ENCODE data around the gene TM9SF4. TPM values are rescaled to one million over a fixed set of nuclear protein-coding genes. Genes with fewer than 3 reads are reported as not detected.

TM9SF4 gene
- total RNA-seq, 4 donors from 2014 or later = 17.2 to 24.8 (median 22.1) TPM

- TF ChIP-seq CTCF (IDR thresholded peaks at IDR 0.05; ENCODE audit: low read depth) = no peak
Observed at GRCh38 chr20:32140603-32141002, 31.1 kb downstream of the TM9SF4 start.

- no peak for TF ChIP-seq CTCF (IDR thresholded peaks at IDR 0.05; ENCODE audit: low read depth)
Observed at GRCh38 chr20:32141465-32141980, 32.0 kb downstream of the TM9SF4 start.

GRCh38 chr20:32142088-32142487, 32.6 kb downstream of the TM9SF4 start:
- no peak for TF ChIP-seq CTCF (IDR thresholded peaks at IDR 0.05; ENCODE audit: low read depth)

GRCh38 chr20:32142991-32143390, 33.5 kb downstream of the TM9SF4 start:
- TF ChIP-seq CTCF (IDR thresholded peaks at IDR 0.05; ENCODE audit: low read depth) = no peak

GRCh38 chr20:32144898-32145662, 35.6 kb downstream of the TM9SF4 start:
- no peak for TF ChIP-seq CTCF (IDR thresholded peaks at IDR 0.05; ENCODE audit: low read depth)

GRCh38 chr20:32149566-32150170, 40.2 kb downstream of the TM9SF4 start:
- no peak for TF ChIP-seq CTCF (IDR thresholded peaks at IDR 0.05; ENCODE audit: low read depth)

GRCh38 chr20:32150291-32150848, 40.9 kb downstream of the TM9SF4 start:
- TF ChIP-seq CTCF (IDR thresholded peaks at IDR 0.05; ENCODE audit: low read depth) = no peak

All from subcutaneous adipose tissue (tissue), 4 donors.